NCI-H2107 (cell line): ENCODE data around the gene DDIT4.
"Not testable (repeated sequence)": the region's sequence is repeated elsewhere in the genome, so short reads cannot be mapped to it uniquely, and the experiment has no call there.

Source experiments
- DNase-seq: peaks from one replicate; lab custom pipeline; 2025; lab: John Stamatoyannopoulos, UW

DDIT4 gene

GRCh38 chr10:72249176-72249862 lies 24.4 kb upstream of the DDIT4 start:
- not testable (repeated sequence) for DNase-seq

GRCh38 chr10:72250666-72251065 lies 23.1 kb upstream of the DDIT4 start:
- DNase-seq: no peak

GRCh38 chr10:72251635-72252034 lies 22.1 kb upstream of the DDIT4 start:
- DNase-seq: no peak

- no peak for DNase-seq
These were observed 20.8 kb upstream of the DDIT4 start for GRCh38 chr10:72252972-72253371.

- no peak for DNase-seq
These were observed 20.1 kb upstream of the DDIT4 start for GRCh38 chr10:72253578-72253977.

GRCh38 chr10:72254813-72255568 lies 18.7 kb upstream of the DDIT4 start:
- DNase-seq: no peak

- DNase-seq: no peak
These were observed 17.6 kb upstream of the DDIT4 start for GRCh38 chr10:72255977-72256729.

- no peak for DNase-seq
These were observed 16.5 kb upstream of the DDIT4 start for GRCh38 chr10:72257051-72257892.

GRCh38 chr10:72258617-72259016 lies 15.1 kb upstream of the DDIT4 start:
- no peak for DNase-seq

- no peak for DNase-seq
These were observed 14.1 kb upstream of the DDIT4 start for GRCh38 chr10:72259491-72260238.

GRCh38 chr10:72260239-72260975 lies 13.3 kb upstream of the DDIT4 start:
- peak; percentile 13 for DNase-seq

- no peak for DNase-seq
These were observed 12.5 kb upstream of the DDIT4 start for GRCh38 chr10:72260976-72261783.

- no peak for DNase-seq
These were observed 11.8 kb upstream of the DDIT4 start for GRCh38 chr10:72261784-72262404.

- DNase-seq: peak; percentile 79
These were observed 10.0 kb upstream of the DDIT4 start for GRCh38 chr10:72263613-72264241.

GRCh38 chr10:72264536-72264935 lies 9.2 kb upstream of the DDIT4 start:
- DNase-seq: no peak

- DNase-seq: no peak
These were observed 8.2 kb upstream of the DDIT4 start for GRCh38 chr10:72265508-72265907.

- no peak for DNase-seq
These were observed 7.5 kb upstream of the DDIT4 start for GRCh38 chr10:72265990-72266865.

- DNase-seq: no peak
These were observed 6.3 kb upstream of the DDIT4 start for GRCh38 chr10:72267381-72267780.
